G401.6 (cell line): Measurements from ENCODE around the gene NFATC1.
"Not testable (repeated sequence)": the region's sequence is repeated elsewhere in the genome, so short reads cannot be mapped to it uniquely, and the experiment has no call there.

Experiments
- FAIRE-seq: peaks from 2 replicates; lab custom pipeline; 2012; peaks lifted over from hg19 to GRCh38; lab: Jason Lieb, UNC

The NFATC1 gene

DNA sequence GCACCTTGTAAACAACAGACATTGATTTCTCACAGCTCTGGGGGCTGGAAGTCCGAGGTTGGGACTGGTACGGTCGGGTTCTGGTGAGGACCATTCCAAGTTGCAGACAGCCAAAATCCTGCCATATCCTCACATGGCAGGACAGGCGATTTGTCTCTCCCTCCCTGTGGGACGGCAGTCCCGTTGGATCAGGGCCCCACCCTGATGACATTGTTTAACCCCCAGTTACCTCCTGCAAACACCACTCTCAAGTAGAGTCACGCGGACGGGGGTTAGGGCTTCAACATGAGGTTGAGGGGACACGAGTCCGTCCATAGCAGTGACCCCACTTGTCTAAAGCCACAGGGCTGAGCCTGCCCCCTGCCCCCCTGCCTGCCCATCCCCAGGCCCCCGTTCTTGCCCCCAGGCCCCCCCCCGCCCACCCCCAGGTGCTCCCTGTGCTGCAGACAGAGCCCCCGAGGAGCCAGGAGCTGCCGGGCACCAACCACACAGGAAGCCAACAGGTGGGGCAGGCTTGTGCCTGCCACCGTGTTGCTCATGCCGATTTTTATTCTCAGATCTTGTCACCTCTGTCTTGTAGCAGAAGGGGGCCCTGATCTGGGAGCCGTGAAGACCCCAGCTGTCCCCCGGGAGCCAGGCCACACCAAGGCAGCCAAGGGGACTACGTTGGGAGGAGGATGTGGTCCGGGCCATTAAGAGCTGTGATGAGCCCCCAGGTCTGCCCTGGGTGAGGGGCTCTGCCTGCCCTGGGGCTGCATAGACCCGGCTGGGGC is 82.2 kb downstream of the NFATC1 start:
- no peak for FAIRE-seq

DNA sequence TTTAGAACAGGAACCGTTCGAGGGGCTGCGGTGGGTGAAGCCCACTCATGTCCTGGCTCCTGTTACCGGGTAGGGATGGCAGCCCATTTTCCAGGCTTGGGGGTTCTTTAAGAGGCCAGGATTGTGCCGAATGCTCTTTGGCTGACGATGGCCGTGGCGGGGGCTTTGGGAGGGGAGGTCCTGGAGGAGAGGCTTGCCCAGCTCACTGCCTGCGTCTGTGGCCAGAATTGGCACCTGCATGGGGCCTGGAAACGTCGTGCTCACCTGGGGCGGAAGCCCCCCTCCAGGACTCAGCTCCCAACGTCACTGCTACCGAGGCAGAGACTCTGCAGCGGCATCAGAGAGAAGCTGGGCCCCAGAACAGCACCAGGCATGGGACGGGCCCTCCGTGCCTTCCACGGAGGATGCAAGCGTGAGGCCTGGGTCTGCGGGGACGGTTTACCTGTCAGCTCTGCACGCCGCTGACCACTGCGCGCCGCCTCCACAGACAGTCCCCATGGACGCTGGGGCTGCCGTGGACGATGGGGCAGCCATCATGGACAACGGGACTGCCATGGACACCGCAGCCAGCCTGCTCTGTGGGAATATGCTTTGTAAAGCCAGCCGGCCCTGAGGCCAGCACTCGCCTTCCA is 82.9 kb downstream of the NFATC1 start:
- FAIRE-seq: no peak

DNA sequence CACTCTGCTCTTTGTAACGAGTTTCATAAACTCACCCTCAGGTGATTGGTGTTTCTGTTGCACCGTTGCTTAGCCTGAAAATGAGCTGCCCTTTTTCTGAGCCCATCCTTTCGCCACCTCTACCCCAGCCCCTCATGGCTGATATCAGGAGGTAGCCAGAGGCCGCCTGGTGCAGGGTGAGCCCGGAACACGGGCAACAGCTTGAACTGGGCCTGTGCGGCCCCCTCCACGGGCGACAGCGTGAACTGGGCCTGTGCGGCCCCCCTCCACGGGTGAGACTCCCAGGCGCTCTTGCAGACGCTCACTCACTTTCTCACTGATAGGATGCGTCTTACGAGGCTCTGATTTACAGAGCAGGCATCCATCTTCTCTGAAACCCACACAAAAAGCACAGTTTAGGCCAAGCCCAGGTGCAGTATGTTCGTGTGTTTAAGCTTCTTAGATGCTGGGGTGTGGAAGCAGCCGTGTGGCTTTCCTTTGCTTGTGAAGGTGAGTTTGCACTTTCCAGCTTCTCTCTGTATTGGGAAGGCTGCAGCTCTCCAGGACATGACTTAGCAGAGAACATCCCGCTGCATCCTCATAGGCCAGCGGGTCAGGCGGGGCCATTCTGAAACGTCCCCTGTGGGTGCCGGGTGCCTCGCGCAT is 83.5 kb downstream of the NFATC1 start:
- FAIRE-seq: no peak

DNA sequence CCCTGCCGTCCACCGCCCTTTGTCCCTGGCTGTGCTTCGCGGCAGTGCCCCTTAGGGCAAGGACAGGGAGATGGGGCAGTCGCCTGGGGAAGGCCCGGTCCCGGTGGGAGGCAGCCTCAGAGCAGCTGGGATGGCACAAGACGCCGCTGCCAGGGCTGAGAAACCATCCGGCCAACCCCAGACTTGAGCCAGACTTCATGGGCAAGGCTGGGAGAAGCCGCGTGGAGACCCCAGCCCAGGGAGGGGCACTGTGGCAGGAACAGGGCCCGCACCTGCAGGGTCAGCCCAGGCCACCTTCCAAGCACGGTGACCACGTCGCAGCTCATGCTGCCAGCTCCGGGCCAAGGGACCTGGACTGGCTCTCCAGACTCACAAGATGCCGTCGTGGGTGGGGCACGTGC is 84.0 kb downstream of the NFATC1 start:
- FAIRE-seq: no peak

DNA sequence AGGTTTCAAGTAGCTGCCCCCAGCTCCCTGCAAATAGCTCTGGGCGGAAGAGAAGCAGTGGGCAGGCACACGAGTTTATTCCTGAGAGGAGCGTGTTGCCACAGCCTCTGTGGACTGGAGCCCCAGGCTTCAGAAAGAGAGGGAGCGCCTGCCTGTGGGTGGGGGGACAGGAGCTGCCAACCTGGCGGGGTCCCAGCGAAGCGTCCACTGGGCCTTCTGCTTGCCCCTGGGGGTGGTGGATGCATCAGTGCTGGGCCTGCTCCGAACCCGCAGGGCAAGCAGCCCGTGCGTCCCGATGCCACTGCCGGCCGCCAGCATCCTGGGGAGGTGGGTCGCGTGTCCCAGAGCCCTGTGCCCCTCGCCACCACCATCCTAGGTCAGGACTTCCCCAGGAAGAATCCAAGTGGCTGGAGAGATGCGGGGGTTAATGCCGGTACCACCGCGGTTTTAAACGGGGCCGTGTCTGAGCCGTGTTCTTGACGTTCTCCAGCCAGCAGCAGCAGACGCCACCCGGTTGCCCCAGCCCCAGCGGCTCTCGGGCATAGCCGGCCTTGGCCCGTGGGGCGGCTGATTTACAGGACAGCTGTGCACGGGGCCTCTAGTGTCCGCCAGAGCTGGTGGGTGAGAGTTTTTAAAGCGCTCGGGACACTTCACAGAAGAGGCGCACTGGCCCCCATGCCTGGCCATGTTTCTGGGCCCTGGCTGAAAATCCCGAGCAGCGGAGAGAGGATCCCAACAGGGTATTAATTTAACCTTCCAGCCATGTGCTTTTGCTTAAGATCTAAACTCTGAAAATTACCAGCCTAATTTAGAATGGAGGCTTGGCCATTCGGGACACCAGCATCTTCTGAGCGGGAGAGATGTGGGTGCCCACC is 84.7 kb downstream of the NFATC1 start:
- no peak for FAIRE-seq

DNA sequence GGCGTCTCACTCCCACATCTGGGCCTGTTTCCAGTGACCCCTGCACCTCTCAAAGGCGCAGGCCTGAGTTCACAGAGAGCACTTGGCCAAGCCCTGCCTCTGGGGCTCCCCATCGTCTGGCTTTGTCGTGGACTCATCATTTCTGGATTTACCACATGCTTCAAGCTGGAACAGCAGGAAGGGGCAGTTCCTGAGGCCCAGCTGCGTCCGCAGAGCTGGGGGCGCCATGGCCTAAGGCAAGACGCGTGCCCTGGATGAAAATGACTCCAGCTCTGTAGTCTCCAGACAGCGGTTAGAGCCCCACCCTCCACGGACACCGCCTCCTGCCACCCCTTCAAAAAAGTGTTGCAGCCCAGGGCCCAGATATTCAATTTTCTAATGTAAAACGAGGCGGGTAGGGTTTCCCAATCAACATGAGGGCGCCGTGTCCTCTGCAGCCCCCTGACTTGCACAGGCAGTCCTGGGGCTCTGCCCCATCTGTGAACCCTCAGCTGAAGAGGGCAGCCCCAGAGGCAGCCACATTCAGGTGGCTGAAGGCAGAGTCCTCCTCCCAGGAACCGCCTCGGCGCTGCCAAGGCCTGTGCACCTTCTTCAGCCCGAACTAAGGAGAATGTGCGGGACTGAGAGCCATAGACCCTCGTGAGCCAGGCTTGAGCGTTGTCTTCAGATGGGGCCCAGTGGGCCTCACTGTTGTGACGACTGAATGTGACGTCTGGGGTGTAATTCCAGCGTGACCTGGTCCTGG is 85.5 kb downstream of the NFATC1 start:
- no peak for FAIRE-seq

DNA sequence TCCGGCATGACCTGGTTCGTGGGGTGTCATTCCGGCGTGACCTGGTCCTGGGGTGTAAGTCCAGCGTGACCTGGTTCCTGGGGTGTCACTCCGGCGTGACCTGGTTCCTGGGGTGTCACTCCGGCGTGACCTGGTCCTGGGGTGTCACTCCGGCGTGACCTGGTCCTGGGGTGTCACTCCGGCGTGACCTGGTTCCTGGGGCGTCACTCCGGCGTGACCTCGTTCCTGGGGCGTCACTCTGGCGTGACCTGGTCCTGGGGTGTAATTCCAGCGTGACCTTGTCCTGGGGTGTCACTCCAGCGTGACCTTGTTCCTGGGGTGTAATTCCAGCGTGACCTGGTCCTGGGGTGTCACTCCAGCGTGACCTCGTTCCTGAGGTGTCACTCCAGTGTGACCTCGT is 87.7 kb downstream of the NFATC1 start:
- not testable (repeated sequence) for FAIRE-seq

DNA sequence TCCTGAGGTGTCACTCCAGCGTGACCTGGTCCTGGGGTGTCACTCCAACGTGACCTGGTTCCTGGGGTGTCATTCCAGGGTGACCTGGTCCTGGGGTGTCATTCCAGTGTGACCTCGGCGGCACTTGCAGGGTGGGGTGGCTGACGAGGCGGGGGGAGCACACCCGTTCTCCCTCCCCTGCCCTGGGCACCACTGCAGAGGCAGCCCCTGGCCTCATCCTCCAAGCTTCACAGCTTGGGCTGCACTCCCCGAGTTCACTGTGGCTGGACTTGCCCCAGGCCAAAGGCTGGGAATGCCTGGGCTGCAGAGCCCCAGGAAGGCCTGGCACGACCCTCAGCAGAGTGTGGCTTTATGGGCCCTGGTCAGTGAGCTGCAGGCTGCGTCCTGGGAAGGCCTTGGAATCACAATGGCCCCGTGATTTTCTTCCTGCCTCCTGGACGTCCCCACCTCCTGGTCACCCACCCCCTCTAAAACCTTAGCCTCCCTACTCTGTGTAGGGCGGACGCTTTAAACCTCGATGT is 88.3 kb downstream of the NFATC1 start:
- no peak for FAIRE-seq

DNA sequence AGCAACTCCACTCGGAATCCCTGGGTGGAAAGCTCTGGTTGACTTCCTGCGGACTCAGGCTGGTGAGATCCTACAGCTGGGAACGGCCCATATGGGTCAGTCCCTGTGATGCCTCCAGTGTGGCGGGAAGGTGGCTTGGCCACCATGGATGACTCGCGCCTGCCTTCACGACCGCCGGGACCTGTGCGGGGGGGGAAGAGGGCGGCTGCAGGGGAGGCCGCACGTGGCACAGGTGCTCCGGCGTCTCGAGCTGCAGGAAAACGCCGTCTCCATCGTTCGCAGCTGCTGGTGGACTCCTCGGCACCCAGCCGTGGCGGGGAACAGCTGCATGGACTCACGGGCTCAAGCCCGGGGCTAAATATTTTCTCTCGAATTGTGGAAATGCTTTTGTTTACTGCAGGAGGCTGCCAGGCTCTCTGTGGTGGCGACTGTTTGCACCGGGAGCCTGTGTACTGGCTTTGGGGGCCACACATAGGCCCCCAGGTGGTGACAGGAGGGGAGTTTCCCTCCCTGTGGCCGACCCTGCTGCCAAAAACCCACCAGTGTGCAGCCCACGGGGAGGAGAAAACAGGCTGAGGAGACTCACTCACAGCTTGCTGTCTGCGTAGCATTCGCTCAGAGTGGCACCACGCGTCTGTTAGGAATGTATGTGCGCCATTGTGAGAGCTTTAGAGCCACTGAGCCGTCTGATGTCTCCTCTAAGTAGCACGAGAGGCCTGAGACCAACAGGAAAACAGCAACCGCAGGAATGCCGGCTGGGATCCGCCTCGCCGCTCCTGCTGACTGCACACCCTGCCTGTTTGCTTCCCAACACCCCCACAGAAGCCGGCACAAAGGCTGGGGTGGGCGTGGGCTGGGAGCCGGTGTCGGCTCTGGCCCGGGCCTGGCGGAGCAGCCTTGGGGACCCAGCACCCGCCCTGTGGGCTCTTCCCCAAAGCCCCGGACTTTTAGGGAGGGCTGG is 89.2 kb downstream of the NFATC1 start:
- FAIRE-seq: no peak

DNA sequence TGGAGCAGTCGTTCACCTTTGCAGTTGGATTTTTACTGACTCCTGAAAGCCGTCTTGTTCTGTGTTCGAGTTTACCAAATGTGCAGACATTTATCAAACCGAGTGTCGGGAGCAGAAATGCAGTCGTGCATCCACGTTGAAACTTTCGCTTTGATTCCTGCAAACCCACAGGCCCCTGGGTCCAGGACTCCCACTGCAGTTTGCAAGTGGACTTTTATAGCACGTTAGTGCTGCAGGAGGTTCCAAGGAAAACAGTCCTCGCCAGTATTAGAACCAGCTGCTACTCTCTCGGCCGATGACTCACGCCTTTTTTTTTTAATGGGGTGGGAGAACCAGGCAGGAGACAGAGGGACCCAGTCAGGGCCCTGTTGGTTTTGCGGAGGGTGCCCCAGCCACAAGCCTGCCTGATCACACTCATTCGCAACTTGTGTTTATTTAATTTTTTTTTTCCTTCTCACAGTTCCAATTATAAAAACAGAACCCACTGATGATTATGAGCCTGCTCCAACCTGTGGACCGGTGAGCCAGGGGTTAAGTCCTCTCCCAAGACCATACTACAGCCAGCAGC is 90.1 kb downstream of the NFATC1 start:
- no peak for FAIRE-seq

DNA sequence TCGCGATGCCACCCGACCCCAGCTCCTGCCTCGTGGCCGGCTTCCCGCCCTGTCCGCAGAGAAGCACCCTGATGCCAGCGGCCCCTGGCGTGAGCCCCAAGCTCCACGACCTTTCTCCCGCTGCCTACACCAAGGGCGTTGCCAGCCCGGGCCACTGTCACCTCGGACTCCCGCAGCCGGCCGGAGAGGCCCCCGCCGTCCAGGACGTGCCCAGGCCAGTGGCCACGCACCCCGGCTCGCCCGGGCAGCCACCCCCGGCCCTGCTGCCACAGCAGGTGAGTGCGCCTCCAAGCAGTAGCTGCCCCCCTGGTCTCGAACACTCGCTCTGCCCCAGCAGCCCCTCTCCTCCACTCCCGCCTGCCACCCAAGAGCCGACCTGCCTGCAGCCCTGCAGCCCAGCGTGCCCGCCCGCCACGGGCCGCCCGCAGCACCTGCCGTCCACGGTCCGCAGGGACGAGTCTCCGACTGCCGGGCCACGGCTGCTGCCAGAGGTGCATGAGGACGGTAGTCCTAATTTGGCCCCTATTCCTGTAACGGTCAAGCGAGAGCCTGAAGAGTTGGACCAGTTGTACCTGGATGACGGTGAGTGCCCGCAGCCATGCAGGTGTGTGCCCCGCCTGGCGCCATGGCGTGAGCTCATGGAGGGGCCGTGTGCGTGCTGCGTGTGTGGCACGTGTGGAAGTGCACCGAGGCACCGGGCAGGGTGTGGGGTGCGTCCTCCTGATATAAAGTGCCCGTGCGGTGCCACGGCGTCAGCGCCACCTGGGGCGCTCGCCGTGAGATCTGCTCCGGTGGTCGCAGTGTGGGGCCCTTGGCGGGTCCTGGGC is 90.8 kb downstream of the NFATC1 start:
- no peak for FAIRE-seq

DNA sequence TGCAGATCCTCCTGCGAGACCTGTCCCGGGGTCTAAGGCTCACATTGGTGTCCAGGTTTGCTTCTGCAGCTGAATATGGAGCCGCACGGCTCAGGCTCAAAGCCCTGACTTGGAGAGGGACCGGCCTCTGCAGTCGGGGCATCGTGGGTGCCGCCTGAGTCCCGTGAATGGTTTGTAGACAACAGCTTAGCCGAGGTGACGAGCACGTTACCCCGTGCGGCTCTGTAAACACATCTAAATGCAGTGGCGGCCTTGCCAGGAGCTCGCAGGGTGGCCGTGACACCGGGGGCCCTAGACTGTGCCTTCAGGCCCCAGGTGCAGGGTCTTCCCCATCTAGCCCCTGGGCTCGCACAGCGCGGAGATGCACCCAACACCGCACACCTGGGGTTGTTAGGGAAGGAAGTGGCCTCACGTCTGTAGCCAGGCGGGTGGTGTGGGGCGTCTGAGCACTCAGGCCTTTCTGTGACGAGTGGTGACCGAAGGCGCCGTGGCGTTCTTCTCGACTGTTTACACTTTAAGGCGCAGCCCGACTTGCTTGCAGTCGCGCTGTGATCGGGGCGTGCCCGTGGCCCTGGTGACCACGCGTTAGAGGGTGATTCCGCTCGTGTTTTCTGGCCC is 91.6 kb downstream of the NFATC1 start:
- FAIRE-seq: no peak

DNA sequence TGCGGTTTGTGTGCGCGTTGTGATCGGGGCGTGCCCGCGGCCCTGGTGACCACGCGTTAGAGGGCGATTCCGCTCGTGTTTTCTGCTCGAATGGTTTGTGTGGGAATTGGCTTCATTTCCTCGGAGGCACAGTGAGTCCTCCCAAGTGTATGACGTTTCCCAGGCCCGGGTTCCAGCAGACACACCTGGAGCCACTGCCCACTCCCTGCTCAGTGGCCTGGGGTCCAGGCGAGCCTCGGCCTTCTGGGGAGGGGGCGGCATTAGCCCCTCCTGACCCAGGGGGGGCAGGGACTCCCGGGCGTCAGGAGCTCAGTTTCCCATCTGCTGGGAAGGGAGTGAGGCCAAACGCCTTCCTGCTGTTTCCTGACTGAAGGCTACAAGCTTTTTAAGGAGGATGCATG is 92.1 kb downstream of the NFATC1 start:
- FAIRE-seq: no peak

DNA sequence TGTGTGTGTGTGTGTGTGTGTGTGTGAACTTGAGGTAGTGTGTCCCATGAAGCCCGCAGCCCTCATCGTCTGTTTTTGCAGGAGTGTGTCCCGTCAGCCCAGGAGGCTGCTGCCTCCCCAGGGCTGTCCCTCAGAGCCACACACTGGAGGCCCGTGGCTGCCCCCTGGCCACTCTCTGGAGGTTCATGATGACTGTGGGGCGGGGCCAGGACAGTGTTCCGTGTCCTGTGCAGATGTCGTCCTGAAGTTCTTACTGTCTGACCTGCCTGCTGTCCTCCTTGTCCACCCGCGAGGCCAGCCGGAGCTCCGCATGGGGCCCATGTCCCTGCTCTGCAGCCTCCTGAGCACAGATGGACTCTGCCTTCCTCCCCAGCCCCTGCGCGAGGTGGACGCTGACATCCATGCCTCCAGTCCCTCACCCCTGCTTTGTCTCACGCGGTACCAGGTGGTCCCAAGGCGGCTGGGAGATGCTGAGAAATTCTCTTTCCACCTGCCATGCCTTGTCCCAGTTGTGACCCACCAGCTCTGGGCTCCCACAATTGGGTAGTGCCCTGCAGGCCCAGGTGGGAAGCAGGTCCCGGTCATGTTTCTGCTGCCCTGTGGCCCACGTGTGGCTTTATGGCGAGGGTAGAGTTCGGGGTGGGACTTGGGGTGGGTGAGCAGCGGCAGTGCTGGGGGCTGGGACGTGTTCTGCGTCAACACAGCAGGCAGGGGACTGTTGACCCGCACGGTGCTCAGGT is 92.8 kb downstream of the NFATC1 start:
- no peak for FAIRE-seq

DNA sequence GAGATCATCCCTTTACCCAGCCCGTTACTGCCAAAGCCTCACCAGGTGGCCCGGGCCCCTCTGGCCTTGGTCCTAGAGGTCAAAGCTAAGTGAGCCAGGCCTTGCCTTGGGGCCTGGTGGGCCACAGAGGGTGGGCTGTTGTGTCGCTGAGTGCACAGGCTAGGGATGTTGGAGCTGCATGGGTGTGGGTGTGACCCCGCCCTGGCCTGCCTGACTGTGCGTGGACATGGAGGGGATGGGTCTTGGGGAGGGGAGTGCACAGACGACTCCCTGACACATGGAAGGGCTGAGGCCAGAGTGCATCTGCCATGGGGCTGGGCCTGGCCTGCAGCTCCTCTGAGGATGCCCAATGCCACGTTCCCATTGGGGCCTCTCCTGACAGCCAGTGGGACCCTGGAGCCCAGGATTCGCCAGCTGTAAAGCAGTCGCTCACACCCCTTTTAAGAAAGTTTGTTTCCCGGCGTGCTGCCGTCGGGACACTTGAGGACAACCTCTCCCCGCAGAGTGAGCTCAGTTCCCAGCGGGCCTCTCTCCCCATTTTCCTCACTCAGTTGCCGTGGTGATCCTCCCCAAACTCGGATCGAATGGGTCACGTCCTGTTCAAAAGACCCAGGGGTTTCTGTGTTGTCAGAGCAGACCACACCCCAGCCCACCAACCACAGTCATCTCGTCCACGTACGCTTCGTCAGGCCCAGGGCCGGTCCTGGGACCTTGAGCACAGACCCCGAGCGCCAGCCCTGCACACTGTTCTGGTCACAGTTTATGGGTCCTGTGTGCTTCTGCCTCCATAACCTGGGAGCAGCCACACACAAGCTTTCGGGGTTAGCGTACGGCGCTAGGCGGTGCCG is 93.5 kb downstream of the NFATC1 start:
- FAIRE-seq: no peak

DNA sequence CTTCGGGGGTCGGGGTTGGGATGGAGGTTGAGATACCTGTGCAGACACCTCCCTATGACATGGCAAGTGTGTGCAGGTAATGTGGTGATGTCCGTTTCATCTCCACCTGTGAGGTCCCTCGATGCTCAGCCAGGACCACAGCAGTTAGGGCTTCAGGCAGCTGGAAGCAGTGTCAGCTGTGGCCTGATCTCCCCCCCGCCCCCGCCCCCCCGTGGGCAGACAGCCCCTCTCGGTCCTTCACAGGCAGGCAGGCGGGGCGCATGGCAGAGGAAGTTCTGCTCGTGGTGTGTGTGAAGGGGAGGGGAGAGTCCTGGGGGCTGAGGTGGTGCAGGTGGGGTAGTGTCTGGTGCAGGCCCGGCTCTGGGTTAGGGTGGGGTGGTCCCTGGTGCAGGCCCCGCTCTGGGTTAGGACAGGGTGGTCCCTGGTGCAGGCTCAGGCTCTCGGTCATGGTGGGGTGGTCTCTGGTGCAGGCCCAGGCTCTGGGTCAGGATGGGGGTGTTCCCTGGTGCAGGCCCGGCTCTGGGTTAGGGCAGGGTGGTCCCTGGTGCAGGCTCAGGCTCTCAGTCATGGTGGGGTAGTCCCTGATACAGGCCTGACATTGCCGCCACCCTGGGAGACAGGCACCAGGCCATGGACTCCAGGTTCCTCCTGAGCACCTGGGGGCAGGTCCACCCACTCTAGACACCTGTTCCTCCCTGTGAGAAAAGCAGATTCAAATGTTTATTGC is 94.3 kb downstream of the NFATC1 start:
- no peak for FAIRE-seq
